ENCODE results near the gene USP38. TPM values are rescaled to one million over a fixed set of nuclear protein-coding genes. Genes with fewer than 3 reads are reported as not detected.

Gene USP38
- total RNA-seq, 1 donor from 2014 or later = 18.9 TPM

DNA sequence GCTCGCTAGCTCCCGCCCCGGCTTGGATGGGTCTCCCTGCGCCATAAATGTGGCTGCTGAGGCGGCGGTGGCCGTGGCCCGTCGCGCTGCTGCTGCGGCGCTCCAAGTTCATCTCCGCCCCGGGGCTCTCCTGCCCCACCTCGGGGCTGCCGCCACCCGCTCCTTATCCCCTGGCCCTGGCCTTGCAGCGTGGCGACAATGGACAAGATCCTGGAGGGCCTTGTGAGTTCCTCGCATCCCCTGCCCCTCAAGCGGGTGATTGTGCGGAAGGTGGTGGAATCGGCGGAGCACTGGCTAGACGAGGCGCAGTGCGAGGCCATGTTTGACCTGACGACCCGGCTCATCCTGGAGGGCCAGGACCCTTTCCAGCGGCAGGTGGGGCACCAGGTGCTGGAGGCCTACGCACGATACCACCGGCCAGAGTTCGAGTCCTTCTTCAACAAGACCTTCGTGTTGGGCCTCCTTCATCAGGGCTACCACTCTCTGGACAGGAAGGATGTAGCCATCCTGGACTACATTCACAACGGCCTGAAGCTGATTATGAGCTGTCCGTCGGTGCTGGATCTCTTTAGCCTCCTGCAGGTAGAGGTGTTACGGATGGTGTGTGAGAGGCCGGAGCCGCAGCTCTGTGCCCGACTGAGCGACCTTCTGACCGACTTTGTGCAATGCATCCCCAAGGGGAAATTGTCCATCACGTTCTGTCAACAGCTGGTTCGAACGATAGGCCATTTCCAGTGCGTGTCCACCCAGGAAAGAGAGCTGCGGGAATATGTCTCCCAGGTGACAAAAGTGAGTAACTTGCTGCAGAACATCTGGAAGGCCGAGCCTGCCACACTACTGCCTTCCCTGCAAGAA, 763 bp downstream of the USP38 start:
- Mint-ChIP-seq H3K27ac (ENCODE audit: unreplicated experiment) (peak overlapping the region; percentile 97), H3K4me1 (ENCODE audit: low read depth) (peaks cover 65% of the 10 kb centered on the region), H3K36me3 (ENCODE audit: low read depth) (peaks cover 10% of the 10 kb centered on the region), H3K27me3 (ENCODE audit: low read depth) (no peaks in the 10 kb centered on the region), H3K4me3 (ENCODE audit: unreplicated experiment) (peak overlapping the region; percentile 90), H3K9me3 (ENCODE audit: low read depth) (peaks cover under 1% of the 10 kb centered on the region)
- peak; percentile 83 for DNase-seq (ENCODE audit: low spot score)
- no peak for TF ChIP-seq CTCF (IDR thresholded peaks at IDR 0.05)

GRCh38 chr4:143186212-143186611, 1.5 kb downstream of the USP38 start:
- peaks cover 12% of the 10 kb centered on the region for H3K36me3 Mint-ChIP-seq (ENCODE audit: low read depth)
- peaks cover 67% of the 10 kb centered on the region for H3K4me1 Mint-ChIP-seq (ENCODE audit: low read depth)
- peak overlapping the region; percentile 97 for H3K27ac Mint-ChIP-seq (ENCODE audit: unreplicated experiment)
- DNase-seq (ENCODE audit: low spot score) = no peak
- TF ChIP-seq CTCF (IDR thresholded peaks at IDR 0.05) = no peak
- no peaks in the 10 kb centered on the region for H3K9me3 Mint-ChIP-seq (ENCODE audit: low read depth)
- no peaks in the 10 kb centered on the region for H3K27me3 Mint-ChIP-seq (ENCODE audit: low read depth)
- peak overlapping the region; percentile 90 for H3K4me3 Mint-ChIP-seq (ENCODE audit: unreplicated experiment)

- Mint-ChIP-seq H3K27me3 (ENCODE audit: low read depth) (no peaks in the 10 kb centered on the region), H3K9me3 (ENCODE audit: low read depth) (no peaks in the 10 kb centered on the region), H3K36me3 (ENCODE audit: low read depth) (peaks cover 12% of the 10 kb centered on the region), H3K27ac (ENCODE audit: unreplicated experiment) (peak overlapping the region; percentile 97), H3K4me3 (ENCODE audit: unreplicated experiment) (peak overlapping the region; percentile 90), H3K4me1 (ENCODE audit: low read depth) (peaks cover 67% of the 10 kb centered on the region)
- DNase-seq (ENCODE audit: low spot score) = no peak
- TF ChIP-seq CTCF (IDR thresholded peaks at IDR 0.05) = no peak
Measured at GRCh38 chr4:143186649-143187048, 1.9 kb downstream of the USP38 start.

DNA sequence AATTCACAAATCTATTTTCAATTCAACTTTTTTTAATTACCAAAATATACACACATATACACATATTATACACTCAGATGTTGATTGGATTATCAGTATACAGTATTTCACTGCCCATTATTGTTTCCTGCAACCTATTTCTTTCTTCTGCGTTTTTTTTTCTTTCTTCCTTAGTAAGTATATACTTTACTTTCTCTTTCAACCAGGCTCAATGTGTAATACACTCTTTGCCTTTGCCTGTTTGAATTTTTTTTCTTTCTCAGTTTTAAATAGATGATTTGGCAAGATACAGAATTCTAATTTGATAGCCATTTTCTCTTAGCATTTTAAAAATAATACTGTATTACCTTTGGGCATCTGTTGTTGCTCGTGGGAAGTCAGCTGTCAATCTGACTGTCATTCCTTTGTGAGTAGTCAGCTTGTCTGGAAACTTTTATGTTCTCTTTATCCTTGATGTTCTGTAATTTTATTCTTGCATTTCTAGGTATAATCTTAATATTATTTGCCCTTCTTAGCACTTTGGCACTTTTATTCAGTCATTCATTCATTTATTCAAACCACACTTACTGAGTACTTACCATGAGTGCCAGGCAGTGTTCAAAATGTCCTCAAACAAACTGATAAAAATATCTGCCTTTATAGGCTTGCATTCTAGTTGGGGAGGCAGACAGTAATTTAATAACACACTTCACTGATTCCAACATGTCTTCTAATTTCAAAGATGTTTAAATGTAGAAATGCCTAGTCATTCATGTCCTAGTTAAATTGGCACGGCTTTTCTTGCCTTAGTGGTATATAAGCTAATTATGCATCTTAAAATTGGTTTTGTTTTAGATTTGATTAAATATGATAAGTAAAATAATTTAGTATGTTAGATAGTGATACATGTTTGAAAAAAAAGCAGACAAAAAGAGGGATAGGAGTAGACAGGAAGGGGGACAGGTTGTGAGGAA, 3.7 kb downstream of the USP38 start:
- Mint-ChIP-seq H3K36me3 (ENCODE audit: low read depth) (peaks cover 18% of the 10 kb centered on the region), H3K27me3 (ENCODE audit: low read depth) (no peaks in the 10 kb centered on the region), H3K9me3 (ENCODE audit: low read depth) (no peaks in the 10 kb centered on the region), H3K27ac (ENCODE audit: unreplicated experiment) (peak overlapping the region; percentile 81), H3K4me1 (ENCODE audit: low read depth) (peaks cover 60% of the 10 kb centered on the region), H3K4me3 (ENCODE audit: unreplicated experiment) (peak overlapping the region; percentile 90)
- no peak for TF ChIP-seq CTCF (IDR thresholded peaks at IDR 0.05)
- no peak for DNase-seq (ENCODE audit: low spot score)

DNA sequence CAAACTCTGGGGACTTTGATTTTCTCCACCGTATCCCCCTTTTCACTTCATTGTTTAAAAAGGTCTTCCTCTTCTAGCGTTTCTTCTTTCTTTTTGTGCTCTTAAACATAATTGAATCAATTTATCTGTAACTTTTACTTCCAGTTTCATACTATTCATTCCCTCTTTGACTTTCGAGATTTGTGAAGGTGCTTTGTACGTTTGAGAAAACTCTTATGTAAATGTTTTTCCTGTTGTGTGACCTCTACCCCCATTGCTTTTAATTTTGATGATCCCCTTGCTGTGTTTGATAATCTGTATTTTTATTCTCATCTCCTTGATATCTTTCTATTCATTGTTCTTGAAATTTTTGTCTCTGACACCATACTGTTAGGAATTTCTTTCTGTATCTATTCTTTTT, 4.8 kb downstream of the USP38 start:
- Mint-ChIP-seq H3K27ac (ENCODE audit: unreplicated experiment) (no peak overlapping the region), H3K4me3 (ENCODE audit: unreplicated experiment) (no peak overlapping the region), H3K9me3 (ENCODE audit: low read depth) (no peaks in the 10 kb centered on the region)

More for the DNA sequence above, 4.8 kb downstream of the USP38 start:
- H3K27me3 Mint-ChIP-seq (ENCODE audit: low read depth) = no peaks in the 10 kb centered on the region
- peaks cover 49% of the 10 kb centered on the region for H3K4me1 Mint-ChIP-seq (ENCODE audit: low read depth)
- TF ChIP-seq CTCF (IDR thresholded peaks at IDR 0.05) = no peak
- H3K36me3 Mint-ChIP-seq (ENCODE audit: low read depth) = peaks cover 18% of the 10 kb centered on the region
- no peak for DNase-seq (ENCODE audit: low spot score)
